Stimulated activated CD8-positive, alpha-beta memory T cell treated with anti-CD3 and anti-CD28 coated beads, Interleukin-15, amount 100 ng/mL, for 1 hour (primary cell): ENCODE data around the gene ABCC2.
"Not testable (repeated sequence)": the region's sequence is repeated elsewhere in the genome, so short reads cannot be mapped to it uniquely, and the experiment has no call there.

Experiments
- DNase-seq: peaks from one replicate; pipeline ENCODE4 v3.0.0-alpha.2; 2020; ENCODE audit warnings: low read depth

The ABCC2 gene

DNA sequence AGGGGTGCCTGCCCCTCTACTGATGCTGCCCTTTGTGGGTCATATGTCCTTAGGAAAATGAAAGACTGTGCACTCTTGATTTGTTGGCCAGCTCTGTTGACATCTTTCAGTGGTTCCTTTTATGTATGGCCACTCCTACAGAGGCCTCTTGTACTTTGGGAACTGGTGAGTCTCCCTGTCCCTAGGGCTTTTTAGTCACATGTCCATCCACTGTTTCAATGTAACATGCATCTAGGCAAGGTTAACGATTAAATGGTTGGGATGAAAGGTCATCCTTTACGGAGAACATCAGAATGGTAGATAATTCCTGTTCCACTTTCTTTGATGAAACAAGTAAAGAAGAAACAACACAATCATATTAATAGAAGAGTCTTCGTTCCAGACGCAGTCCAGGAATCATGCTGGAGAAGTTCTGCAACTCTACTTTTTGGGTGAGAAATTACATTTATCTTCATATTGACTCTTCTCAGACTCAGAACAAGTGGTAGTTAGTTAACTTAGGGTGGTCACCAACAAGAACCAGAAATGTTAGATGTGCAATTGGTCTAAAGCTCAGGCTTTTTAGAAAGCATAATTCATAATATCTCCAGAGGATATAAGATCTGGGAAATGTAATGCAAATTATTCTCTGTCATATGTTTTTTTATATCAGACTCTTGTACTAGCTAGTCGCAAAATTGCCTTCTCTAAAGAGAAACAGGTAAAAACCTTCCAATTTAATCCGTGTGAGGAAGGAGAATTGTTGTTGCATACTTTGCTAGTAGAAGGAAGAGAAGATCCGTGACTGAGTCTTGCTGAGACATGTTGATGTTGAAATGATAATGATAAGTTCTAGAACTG lies at the start of gene ABCC2:
Gene ABCC2 (plus strand): TSS at position 194 of the 840 bp plus-strand sequence. CDS start 205 bp downstream, at position 399.
- no peak for DNase-seq

- no peak for DNase-seq
These were observed 49.1 kb upstream of the ABCC2 start for GRCh38 chr10:99733366-99733765.

DNA sequence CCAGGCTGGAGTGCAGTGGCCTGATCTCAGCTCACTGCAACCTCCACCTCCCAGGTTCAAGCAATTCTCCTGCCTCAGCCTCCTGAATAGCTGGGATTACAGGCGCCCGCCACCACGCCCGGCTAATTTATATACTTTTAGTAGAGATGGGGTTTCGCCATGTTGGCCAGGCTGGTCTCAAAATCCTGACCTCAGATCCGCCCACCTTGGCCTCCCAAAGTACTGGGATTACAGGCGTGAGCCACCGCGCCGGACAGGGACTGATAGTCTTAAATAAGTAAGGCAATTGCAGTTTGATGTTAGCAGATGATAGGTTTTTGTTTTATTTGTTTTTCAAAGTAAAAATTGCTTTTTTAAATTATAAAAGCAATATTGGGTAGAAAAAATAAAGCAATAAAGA lies 48.3 kb upstream of the ABCC2 start:
- DNase-seq = not testable (repeated sequence)

DNA sequence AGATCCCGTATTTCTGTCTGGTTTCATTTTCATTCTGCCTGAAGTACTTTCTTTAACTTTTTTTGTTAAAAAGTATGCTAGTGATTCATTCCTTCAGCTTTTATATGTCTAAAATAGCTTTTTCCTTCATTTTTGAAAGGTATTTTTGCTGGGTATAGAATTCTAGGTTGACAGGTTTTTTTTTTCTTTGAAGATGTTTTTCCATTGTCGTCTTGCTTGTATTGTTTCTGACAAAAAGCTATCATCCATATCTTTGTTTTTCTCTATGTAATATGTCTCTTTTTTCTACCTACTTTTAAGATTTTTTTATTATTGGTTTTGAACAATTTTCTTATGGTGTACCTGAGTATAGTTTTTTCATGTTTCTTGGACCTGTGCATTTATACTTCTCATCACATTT lies 42.2 kb upstream of the ABCC2 start:
- DNase-seq = no peak

- DNase-seq = no peak
These were observed 41.4 kb upstream of the ABCC2 start for GRCh38 chr10:99740933-99741559.

DNA sequence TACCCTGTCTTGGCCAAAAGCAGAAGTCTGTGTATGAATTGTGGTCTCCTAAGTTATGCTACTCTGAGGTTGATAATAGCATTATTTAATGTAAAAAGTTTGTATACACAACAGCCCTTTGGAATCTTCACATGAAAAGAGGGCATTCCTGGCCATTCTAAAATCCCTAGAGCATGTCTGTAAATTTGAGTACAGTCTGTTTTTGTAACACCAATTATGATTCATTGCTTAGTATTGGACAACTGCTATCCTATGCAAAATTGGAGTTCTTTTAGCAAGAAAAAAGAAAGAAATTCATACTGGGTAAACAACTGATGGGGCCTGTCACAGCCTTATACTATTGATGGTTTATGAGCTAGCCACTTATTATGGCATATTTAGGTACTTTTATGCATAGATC lies 40.2 kb upstream of the ABCC2 start:
- DNase-seq = no peak

DNA sequence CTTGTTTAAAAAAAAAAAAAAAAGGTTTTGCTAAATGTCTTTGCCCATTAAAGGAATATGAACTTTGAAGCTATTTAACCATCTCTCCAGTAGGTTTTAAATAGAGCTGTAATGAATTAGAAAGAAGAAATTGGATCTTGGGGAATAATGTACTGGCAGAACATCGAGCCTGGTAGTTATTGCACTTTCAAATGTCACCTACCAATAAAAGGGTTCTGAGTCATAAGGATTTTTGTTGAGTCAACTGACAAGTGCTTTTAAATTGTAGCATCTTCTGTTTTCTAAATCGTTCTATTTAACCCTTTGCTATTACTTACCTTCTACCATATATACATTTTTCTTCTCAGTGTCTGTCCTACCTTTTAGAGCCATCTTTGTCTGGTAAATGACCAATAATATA lies 39.7 kb upstream of the ABCC2 start:
- DNase-seq = no peak

DNA sequence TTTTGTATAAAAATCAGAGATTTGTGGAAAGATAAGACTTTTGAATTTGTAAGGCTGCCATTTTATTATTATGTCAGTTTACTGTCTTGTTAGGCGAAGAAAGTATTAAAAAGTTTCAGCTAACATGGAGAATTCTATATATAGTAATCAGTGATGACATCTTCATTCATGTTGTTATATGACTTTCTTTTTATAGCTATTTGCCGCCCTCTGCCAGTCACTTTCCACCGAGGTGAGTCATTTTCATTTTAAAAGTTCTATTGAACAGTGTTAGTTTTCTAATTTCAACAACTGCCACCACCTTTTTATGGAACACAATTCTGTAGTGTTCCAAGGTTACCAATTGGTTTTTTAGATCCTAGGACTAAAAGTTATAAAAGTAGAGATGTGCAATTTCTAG lies 38.6 kb upstream of the ABCC2 start:
- no peak for DNase-seq

- DNase-seq = not testable (repeated sequence)
These were observed 36.3 kb upstream of the ABCC2 start for GRCh38 chr10:99746166-99746565.

GRCh38 chr10:99748823-99749451 lies 33.5 kb upstream of the ABCC2 start:
- no peak for DNase-seq

DNA sequence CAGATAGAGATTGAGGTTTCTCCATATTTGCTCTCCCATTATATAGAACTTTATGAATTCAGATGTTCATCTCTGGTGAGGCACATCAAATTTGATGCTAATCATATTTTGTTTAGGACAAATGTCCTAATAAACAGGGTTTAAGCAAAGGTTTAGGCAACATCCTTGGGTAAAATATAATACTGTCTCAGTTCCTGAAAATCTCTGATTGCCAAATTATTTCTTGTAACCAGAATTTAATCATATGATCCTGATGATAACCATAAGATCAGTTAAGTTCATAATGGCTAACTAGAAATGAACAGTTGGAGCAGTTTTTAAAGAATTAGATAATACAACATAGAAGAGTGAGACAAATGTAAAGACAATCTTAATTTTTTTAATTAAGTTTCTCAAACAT lies 31.8 kb upstream of the ABCC2 start:
- no peak for DNase-seq

- no peak for DNase-seq
These were observed 27.8 kb upstream of the ABCC2 start for GRCh38 chr10:99754670-99755069.

GRCh38 chr10:99756159-99756558 lies 26.3 kb upstream of the ABCC2 start:
- no peak for DNase-seq

GRCh38 chr10:99758211-99758891 lies 24.1 kb upstream of the ABCC2 start:
- no peak for DNase-seq

- DNase-seq = no peak
These were observed 22.1 kb upstream of the ABCC2 start for GRCh38 chr10:99760321-99760720.

DNA sequence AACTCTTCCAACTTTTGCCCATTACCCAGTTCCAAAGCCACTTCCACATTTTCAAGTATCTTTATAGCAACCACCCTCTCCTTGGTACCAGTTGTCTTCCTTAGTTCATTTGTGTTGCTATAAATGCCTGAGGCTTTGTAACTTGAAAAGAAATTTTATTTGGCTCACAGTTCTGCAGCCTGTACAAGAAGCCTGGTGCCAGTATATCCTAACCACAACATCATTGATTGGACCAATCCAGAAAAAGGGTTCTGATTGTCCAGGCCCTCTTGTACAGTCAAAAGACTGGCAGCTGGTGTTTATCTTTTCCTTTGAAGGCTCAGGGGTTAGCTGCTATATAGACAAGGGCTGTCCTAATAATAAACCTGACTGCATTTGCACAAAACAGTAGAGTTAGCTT lies 21.1 kb upstream of the ABCC2 start:
- no peak for DNase-seq

DNA sequence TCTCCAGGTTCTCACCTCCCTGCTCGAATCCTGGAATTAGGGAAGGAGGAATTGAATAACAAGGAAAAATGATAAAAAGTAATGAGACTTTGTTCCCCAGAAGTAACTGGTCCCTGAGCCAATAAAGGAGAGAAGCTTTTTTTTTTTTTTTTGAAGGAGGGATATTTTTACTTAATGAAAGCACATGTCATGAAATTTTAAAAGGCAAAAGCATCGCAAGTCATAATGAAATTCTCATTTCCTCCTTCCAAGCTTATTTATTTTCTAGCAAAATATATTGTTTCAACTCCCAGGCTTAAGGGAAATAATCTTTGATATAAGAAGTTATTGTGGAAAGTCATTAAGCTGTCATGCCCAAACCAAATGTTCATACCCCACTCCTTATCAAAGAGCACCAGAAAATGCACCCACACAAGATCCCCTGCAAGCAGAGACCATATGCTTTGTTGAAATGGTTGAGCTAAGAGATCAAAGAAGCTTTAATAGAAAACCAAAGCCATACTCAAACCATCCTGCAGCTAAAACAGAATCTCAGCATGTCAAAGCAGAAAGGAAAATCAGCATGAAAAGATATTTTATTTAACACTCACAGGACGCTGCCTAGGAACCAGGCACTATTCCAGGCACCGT lies 16.7 kb upstream of the ABCC2 start:
- DNase-seq = no peak

DNA sequence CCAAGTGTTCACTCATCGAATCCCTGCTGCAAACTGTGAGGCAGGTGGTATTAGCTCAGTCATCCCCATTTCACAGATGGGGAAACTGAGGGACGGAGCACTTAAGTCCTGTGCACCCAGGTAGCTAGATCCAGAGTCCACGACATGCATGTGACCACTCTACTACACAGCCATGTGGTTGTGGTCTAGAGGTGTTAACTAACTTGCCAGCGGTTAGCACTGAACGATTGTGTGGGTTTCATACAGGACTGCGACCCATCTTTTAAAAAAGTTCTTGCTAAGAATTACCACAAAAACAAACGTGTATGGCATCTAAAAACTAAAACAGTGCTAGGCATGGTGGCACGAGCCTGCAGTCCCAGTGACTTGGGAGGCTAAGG lies 16.1 kb upstream of the ABCC2 start:
- no peak for DNase-seq

GRCh38 chr10:99767901-99768300 lies 14.5 kb upstream of the ABCC2 start:
- no peak for DNase-seq

- no peak for DNase-seq
These were observed 13.9 kb upstream of the ABCC2 start for GRCh38 chr10:99768556-99768955.

GRCh38 chr10:99769706-99770105 lies 12.7 kb upstream of the ABCC2 start:
- no peak for DNase-seq

DNA sequence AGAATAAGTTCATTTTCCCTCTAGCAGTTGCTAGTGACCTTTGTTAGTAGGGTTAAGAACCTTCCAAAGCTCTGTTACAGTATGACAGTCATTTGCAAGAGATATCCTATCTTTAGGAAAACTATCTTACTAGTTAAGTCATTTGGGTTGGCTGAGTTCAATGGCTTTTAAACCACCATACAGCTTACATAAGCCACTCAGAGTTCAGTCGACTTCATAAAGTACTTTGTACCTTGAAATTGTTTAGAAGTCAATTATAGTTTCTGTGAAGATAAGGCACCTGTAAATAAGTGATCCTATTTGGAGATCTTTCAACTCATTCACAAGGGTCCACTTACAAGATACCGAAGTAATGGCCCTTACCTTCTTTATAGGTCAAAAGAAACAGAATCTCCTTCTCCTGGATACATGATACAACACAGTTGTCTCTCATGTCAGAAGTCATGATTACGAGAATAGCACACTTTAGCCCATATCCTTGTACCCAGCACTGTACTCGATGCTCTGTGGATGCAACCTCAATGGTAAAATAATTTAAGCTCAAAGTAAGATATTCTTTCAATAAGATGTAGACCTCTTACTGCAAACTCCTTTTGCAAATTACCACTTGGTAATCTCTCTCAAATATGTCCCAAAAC lies 11.9 kb upstream of the ABCC2 start:
- no peak for DNase-seq
